A549 (cell line): ENCODE measurements around the gene PSD.

ENCODE experiments used
- CTCF ChIP-seq: fragments of >200 bp; sonication (Bioruptor Twin); formaldehyde crosslinking; IDR thresholded peaks from 3 replicates; pipeline ENCODE4 v1.5.1; 2016
- MAX ChIP-seq: IDR thresholded peaks from 2 replicates; pipeline ENCODE4 v1.6.1; 2012
- POLR2A ChIP-seq: IDR thresholded peaks from 2 replicates; pipeline ENCODE4 v1.6.1; 2012; ENCODE audit warnings: mild to moderate bottlenecking, low read length
- RCOR1 ChIP-seq: fragments of 150-350 bp; IDR thresholded peaks from 2 replicates; pipeline ENCODE4 v1.6.1; 2014; ENCODE audit warnings: antibody characterized with exemption, low read length, low read depth
- TF ChIP-seq, protein P1 (sequence below): fragments of 200-600 bp; sonication (generic); IDR thresholded peaks from 2 replicates; pipeline ENCODE4 v1.6.1; 2016; ENCODE audit warnings: antibody characterized with exemption, mild to moderate bottlenecking, moderate library complexity

- TF ChIP-seq, protein P1, sequence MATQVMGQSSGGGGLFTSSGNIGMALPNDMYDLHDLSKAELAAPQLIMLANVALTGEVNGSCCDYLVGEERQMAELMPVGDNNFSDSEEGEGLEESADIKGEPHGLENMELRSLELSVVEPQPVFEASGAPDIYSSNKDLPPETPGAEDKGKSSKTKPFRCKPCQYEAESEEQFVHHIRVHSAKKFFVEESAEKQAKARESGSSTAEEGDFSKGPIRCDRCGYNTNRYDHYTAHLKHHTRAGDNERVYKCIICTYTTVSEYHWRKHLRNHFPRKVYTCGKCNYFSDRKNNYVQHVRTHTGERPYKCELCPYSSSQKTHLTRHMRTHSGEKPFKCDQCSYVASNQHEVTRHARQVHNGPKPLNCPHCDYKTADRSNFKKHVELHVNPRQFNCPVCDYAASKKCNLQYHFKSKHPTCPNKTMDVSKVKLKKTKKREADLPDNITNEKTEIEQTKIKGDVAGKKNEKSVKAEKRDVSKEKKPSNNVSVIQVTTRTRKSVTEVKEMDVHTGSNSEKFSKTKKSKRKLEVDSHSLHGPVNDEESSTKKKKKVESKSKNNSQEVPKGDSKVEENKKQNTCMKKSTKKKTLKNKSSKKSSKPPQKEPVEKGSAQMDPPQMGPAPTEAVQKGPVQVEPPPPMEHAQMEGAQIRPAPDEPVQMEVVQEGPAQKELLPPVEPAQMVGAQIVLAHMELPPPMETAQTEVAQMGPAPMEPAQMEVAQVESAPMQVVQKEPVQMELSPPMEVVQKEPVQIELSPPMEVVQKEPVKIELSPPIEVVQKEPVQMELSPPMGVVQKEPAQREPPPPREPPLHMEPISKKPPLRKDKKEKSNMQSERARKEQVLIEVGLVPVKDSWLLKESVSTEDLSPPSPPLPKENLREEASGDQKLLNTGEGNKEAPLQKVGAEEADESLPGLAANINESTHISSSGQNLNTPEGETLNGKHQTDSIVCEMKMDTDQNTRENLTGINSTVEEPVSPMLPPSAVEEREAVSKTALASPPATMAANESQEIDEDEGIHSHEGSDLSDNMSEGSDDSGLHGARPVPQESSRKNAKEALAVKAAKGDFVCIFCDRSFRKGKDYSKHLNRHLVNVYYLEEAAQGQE, result no peak
- TF ChIP-seq RCOR1 (no peak), POLR2A (no peak), CTCF (no peak), MAX (no peak)
Measured at GRCh38 chr10:102396317-102396650, 22.3 kb downstream of the PSD start.
